ENCODE data around the gene TMEM120A.
"Not testable (repeated sequence)": the region's sequence is repeated elsewhere in the genome, so short reads cannot be mapped to it uniquely, and the experiment has no call there.

GRCh38 chr7:76005004-76005403 lies 10.6 kb upstream of the TMEM120A start:
- not testable (repeated sequence) for TF ChIP-seq EZH2 (IDR thresholded peaks at IDR 0.05; ENCODE audit: low read length); CTCF (optimal IDR thresholded peaks at IDR 0.05 in 1 of 3, IDR thresholded peaks at IDR 0.05 in 1 of 3, conservative IDR thresholded peaks at IDR 0.05 in 1 of 3; ENCODE audit: extremely low read depth in 1 of 3, insufficient read depth in 2 of 3, low read length in 3 of 3)

All from keratinocyte (primary cell).